ENCODE data around the gene WBP4. TPM values are rescaled to one million over a fixed set of nuclear protein-coding genes. Genes with fewer than 3 reads are reported as not detected.

WBP4 gene
- total RNA-seq, 2 experiments from 2014 or later = 6.9 to 7.4 TPM

GRCh38 chr13:41025518-41025917 lies 35.8 kb upstream of the WBP4 start:
- no peak overlapping the region for H3K4me3 Mint-ChIP-seq
- Histone ChIP-seq H3K27ac (ENCODE audit: low read depth in 1 of 2, low read length in 2 of 2) (no peak overlapping the region), H3K4me3 (ENCODE audit: low read length) (no peak overlapping the region)

GRCh38 chr13:41026788-41027187 lies 34.5 kb upstream of the WBP4 start:
- Histone ChIP-seq H3K36me3 (ENCODE audit: insufficient read depth, low read length) (no peaks in the 10 kb centered on the region), H3K27me3 (ENCODE audit: control insufficient read depth in 1 of 2, insufficient read depth in 2 of 2, low read length in 2 of 2) (no peaks in the 10 kb centered on the region), H3K9me3 (ENCODE audit: control insufficient read depth in 1 of 2, insufficient read depth in 1 of 2, low read length in 2 of 2) (no peaks in the 10 kb centered on the region), H3K4me3 (ENCODE audit: low read length) (no peak overlapping the region), H3K27ac (ENCODE audit: low read depth in 1 of 2, low read length in 2 of 2) (no peak overlapping the region), H3K4me1 (ENCODE audit: insufficient read depth, low read length) (no peaks in the 10 kb centered on the region)
- ATAC-seq (ENCODE audit: poor library complexity) (no peak), DNase-seq (no peak)
- no peak for TF ChIP-seq CTCF (IDR thresholded peaks at IDR 0.05)
- H3K4me3 Mint-ChIP-seq = no peak overlapping the region
- intact Hi-C loops (cut with DNase I, micrococcal nuclease) = no loop called here
- ChIA-PET CTCF (interaction anchor here (1.3 kb wide), 1 partner anchor 28 kb away, joined by 4 read pairs; no protein-coding TSS in a partner anchor), POLR2A (no interaction called here)
- H3K36me3 Mint-ChIP-seq (ENCODE audit: low read depth) = no peaks in the 10 kb centered on the region
- no peaks in the 10 kb centered on the region for H3K27me3 Mint-ChIP-seq
- peaks cover 27% of the 10 kb centered on the region for H3K4me1 Mint-ChIP-seq (ENCODE audit: low read depth)
- no peak overlapping the region for H3K27ac Mint-ChIP-seq
- H3K9me3 Mint-ChIP-seq = no peaks in the 10 kb centered on the region

More at GRCh38 chr13:41025518-41025917, 35.8 kb upstream of the WBP4 start:
- DNase-seq (no peak), ATAC-seq (ENCODE audit: poor library complexity) (no peak)
- Mint-ChIP-seq H3K36me3 (ENCODE audit: low read depth) (no peaks in the 10 kb centered on the region), H3K9me3 (no peaks in the 10 kb centered on the region), H3K4me1 (ENCODE audit: low read depth) (peaks cover 33% of the 10 kb centered on the region), H3K27ac (peak overlapping the region; percentile 37), H3K27me3 (no peaks in the 10 kb centered on the region)
- TF ChIP-seq CTCF (IDR thresholded peaks at IDR 0.05) = no peak
- no peaks in the 10 kb centered on the region for H3K36me3 ChIP-seq (ENCODE audit: insufficient read depth, low read length)
- ChIA-PET POLR2A (interaction anchor here (1.3 kb wide), 1 partner anchor 285 kb away, joined by 4 read pairs; the partner anchor contains the start of gene NAA16), CTCF (interaction anchor here (0.9 to 1.9 kb wide), 4 partner anchors 11 to 35 kb away, joined by 3 to 8 read pairs (median 3); no protein-coding TSS in a partner anchor)
- no peaks in the 10 kb centered on the region for H3K4me1 ChIP-seq (ENCODE audit: insufficient read depth, low read length)
- intact Hi-C loops (cut with DNase I, micrococcal nuclease) = no loop called here
- no peaks in the 10 kb centered on the region for H3K27me3 ChIP-seq (ENCODE audit: control insufficient read depth in 1 of 2, insufficient read depth in 2 of 2, low read length in 2 of 2)
- H3K9me3 ChIP-seq (ENCODE audit: control insufficient read depth in 1 of 2, insufficient read depth in 1 of 2, low read length in 2 of 2) = no peaks in the 10 kb centered on the region

DNA sequence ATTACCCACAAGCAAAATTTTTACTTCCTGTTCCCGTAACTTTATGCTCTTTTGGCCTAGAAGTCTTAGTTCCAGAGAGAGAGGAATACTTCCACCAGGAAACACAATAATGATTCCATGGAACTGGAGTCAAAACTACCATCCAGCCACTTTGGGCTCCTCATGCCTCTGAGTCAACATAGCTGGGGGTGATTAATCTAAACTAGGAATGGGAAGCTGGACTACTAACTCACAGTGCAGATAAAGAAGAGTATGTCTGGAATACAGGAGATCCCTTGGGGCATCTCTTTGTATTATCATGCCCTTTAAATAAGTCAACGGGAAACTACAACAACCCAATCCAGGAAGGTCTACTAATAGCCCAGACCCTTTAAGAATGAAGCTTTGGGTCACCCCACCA lies 33.3 kb upstream of the WBP4 start:
- DNase-seq (no peak), ATAC-seq (ENCODE audit: poor library complexity) (no peak)
- Mint-ChIP-seq H3K9me3 (no peaks in the 10 kb centered on the region), H3K27ac (no peak overlapping the region), H3K36me3 (ENCODE audit: low read depth) (no peaks in the 10 kb centered on the region), H3K4me1 (ENCODE audit: low read depth) (peaks cover 28% of the 10 kb centered on the region), H3K27me3 (no peaks in the 10 kb centered on the region), H3K4me3 (no peak overlapping the region)
- H3K4me3 ChIP-seq (ENCODE audit: low read length) = no peak overlapping the region
- no peaks in the 10 kb centered on the region for H3K4me1 ChIP-seq (ENCODE audit: insufficient read depth, low read length)
- H3K27ac ChIP-seq (ENCODE audit: low read depth in 1 of 2, low read length in 2 of 2) = no peak overlapping the region
- ChIA-PET POLR2A (interaction anchor here (1.8 kb wide), 1 partner anchor 8 kb away, joined by 7 read pairs; the partner anchor contains the start of gene ELF1), CTCF (interaction anchor here (1.3 kb wide), 1 partner anchor 26 kb away, joined by 4 read pairs; no protein-coding TSS in a partner anchor)
- H3K9me3 ChIP-seq (ENCODE audit: control insufficient read depth in 1 of 2, insufficient read depth in 1 of 2, low read length in 2 of 2) = no peaks in the 10 kb centered on the region
- intact Hi-C loops (cut with DNase I, micrococcal nuclease) = no loop called here
- no peak for TF ChIP-seq CTCF (IDR thresholded peaks at IDR 0.05)
- H3K27me3 ChIP-seq (ENCODE audit: control insufficient read depth in 1 of 2, insufficient read depth in 2 of 2, low read length in 2 of 2) = no peaks in the 10 kb centered on the region
- no peaks in the 10 kb centered on the region for H3K36me3 ChIP-seq (ENCODE audit: insufficient read depth, low read length)
